HG02798 (cell line): Measurements from ENCODE around the gene ZNF507.
"Not testable (repeated sequence)": the region's sequence is repeated elsewhere in the genome, so short reads cannot be mapped to it uniquely, and the experiment has no call there.

Source experiments
- ATAC-seq: cut with Tn5 transposase; IDR thresholded peaks from one replicate; pipeline ENCODE4 v1.9.1; 2021; ENCODE audit warnings: mild to moderate bottlenecking; ENCODE audit not compliant: unreplicated experiment, poor library complexity

Gene ZNF507

GRCh38 chr19:32405431-32406160 lies 60.2 kb downstream of the ZNF507 start, which contains the start of gene DPY19L3:
TSS of gene DPY19L3 (plus strand) at chr19:32405770. CDS start at chr19:32408254, 2,484 bp downstream.
- ATAC-seq, result peak; percentile 96

GRCh38 chr19:32406161-32407003 lies 61.0 kb downstream of the ZNF507 start:
- ATAC-seq, result no peak

GRCh38 chr19:32407004-32407992 lies 61.9 kb downstream of the ZNF507 start:
- ATAC-seq, result no peak

GRCh38 chr19:32415246-32415645 lies 69.8 kb downstream of the ZNF507 start:
- ATAC-seq, result no peak

- ATAC-seq, result no peak
Measured at GRCh38 chr19:32415669-32416068, 70.3 kb downstream of the ZNF507 start.

- ATAC-seq, result no peak
Measured at GRCh38 chr19:32416749-32417456, 71.5 kb downstream of the ZNF507 start.

GRCh38 chr19:32418155-32418554 lies 72.7 kb downstream of the ZNF507 start:
- ATAC-seq, result no peak

- ATAC-seq, result no peak
Measured at GRCh38 chr19:32421589-32422361, 76.4 kb downstream of the ZNF507 start.

GRCh38 chr19:32422435-32422834 lies 77.0 kb downstream of the ZNF507 start:
- ATAC-seq, result no peak

- not testable (repeated sequence) for ATAC-seq
Measured at GRCh38 chr19:32423944-32424343, 78.5 kb downstream of the ZNF507 start.

- ATAC-seq, result no peak
Measured at GRCh38 chr19:32427536-32427935, 82.1 kb downstream of the ZNF507 start.

- ATAC-seq, result no peak
Measured at GRCh38 chr19:32436692-32437091, 91.3 kb downstream of the ZNF507 start.

GRCh38 chr19:32437096-32437495 lies 91.7 kb downstream of the ZNF507 start:
- ATAC-seq, result no peak
